GM21737 (cell line): Measurements from ENCODE around the gene FGGY.
A peak's percentile ranks its signal among the peaks of the same experiment; 100 is the strongest.
"Not testable (repeated sequence)": the region's sequence is repeated elsewhere in the genome, so short reads cannot be mapped to it uniquely, and the experiment has no call there.

Experiments used
- ATAC-seq: cut with Tn5 transposase; IDR thresholded peaks from one replicate; pipeline ENCODE4 v1.9.1; 2021; ENCODE audit warnings: mild to moderate bottlenecking, moderate library complexity; ENCODE audit not compliant: unreplicated experiment

FGGY gene, protein sequence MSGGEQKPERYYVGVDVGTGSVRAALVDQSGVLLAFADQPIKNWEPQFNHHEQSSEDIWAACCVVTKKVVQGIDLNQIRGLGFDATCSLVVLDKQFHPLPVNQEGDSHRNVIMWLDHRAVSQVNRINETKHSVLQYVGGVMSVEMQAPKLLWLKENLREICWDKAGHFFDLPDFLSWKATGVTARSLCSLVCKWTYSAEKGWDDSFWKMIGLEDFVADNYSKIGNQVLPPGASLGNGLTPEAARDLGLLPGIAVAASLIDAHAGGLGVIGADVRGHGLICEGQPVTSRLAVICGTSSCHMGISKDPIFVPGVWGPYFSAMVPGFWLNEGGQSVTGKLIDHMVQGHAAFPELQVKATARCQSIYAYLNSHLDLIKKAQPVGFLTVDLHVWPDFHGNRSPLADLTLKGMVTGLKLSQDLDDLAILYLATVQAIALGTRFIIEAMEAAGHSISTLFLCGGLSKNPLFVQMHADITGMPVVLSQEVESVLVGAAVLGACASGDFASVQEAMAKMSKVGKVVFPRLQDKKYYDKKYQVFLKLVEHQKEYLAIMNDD

DNA sequence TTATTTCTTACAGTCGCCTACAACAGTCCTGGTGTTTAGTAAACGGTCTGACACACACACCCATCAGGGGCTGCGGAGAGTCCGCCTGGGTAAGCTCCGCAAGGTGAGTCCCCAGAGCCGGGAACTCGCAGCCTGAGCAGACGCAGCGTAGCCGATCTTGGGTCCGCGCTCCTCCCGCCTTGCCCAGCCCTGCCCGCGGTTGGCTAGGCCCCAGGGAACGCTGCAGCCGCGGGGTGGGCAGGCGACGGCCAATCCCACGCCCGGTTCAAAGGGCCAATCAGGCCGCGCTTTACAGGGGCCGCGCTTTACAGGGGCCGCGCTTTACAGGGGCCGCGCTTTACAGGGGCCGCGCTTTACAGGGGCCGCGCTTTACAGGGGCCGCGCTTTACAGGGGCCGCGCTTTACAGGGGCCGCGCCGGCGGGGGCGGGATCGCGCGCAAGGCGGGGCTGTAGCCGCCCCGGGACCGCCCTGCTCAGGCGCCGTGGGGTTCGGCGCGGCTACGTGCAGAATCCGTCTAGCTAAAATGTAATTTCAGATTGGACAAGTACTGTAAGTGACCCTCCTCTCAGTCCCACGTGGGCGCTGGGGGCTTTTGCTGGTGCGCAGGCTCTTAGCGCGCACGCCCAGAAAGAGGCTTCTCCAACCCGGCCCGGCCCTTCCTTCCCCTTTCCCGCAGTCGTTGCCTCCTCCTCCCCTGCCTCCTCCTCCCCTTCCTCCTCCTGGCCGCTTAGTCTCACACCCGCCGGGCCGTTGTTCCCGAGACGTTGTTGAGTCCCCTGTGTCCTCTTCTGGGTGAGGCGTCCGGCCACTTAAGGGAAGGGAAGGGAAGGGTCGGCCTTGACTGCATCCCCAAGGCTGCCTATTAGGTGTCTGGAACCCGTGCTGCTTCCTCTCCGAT lies at the start of gene FGGY:
FGGY (plus strand) TSS at position 737 of the 899 bp plus-strand sequence. CDS start 24,456 bp downstream, outside the sequence.
- ATAC-seq, result peak; percentile 89

DNA sequence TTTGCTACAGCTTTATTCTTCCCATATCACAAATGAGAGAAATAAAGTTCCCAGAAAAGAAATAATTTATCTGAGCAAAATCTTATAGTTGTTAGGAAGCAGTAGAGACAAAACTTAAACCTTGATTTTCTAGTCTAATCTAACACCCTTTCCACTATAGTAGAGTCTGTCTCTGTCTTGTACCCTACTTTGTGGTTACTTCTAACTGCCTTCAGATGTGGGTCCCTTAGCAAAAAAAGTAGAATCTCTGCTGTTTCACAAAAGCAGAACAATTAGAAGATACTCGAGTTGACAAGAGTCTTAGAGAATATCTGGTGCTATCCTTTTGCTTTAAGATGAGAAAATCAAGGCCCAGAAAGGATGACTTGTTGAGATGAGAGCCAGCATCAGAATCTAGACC lies 48.1 kb upstream of the FGGY start:
- no peak for ATAC-seq

DNA sequence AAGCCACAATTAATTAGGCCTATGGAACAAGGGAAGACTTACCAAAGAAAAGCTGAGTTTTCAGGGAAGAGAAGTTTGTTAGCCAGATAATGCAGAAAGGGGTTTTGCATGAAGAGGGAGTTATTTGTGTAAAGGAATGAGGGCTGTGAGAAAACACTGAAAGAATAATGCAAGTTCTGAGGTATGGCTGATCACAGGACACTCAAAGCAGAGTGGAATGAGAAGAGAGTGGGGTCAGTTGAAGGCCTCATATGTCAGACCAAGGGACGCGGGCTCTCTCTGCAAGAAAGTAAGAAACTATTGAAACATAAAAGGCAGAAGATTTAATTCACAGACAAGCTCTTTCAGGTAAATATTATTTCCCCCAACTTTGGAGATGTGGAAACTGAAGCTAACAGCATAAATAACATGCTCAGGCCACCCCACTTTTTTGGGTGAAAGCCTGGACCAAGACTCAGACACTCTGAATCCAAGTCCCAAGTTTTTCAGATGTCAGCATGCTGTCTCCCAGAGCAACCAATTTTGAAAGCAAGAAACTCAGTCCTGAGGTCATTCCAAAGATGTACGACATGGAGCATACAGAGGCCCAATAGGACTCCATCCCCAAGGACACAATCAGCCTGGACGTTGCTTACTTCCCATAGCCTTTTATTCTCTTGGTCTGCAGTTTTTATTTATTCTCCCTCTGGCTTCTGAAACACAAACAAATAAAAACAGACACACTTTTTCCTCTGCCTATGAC lies 47.3 kb upstream of the FGGY start:
- ATAC-seq, result no peak

DNA sequence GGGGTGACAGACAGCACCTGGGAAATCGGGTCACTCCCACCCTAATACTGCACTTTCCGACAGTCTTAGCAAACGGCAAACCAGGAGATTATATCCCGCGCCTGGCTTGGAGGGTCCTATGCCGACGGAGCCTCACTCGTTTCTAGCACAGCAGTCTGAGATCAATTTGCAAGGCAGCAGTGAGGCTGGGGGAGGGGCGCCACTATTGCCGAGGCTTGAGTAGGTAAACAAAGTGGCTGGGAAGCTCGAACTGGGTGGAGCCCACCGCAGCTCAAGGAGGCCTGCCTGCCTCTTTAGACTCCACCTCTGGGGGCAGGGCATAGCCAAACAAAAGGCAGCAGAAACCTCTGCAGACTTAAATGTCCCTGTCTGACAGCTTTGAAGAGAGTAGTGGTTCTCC lies 45.8 kb upstream of the FGGY start:
- not testable (repeated sequence) for ATAC-seq

DNA sequence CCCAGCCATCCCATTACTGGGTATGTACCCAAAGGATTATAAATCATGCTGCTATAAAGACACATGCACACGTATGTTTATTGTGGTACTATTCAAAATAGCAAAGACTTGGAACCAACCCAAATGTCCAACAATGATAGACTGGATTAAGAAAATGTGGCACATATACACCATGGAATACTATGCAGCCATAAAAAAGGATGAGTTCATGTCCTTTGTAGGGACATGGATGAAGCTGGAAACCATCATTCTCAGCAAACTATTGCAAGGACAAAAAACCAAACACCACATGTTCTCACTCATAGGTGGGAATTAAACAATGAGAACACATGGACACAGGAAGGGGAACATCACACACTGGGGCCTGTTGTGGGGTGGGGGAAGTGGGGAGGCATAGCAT lies 40.5 kb upstream of the FGGY start:
- ATAC-seq, result not testable (repeated sequence)

DNA sequence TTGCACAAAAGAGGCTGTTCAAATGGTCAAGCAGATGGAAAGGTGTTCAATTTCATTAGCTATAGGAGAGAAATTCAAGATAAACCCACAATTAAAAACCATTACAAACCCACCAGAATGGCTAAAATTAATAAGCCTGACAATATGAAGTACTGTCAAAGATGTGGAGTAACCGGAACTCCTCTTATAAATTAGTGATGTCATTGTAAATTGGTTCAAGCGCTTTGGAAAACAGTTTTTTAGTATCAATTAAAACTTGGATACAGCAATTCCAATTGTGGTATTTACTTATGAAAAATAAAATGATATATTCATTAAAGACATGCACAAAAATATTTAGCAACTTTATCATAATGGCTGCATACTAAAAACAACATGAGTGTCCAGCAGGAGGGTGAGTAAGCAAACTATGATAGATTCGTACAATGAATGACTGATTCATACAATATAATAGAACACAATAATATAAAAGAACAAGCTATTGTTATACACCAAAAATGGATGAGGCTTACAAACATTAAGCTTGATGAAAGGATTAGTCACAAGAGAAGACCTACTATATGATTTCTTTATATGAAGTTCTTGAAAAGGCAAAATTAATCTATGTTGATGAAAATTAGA lies 38.4 kb upstream of the FGGY start:
- ATAC-seq, result no peak

DNA sequence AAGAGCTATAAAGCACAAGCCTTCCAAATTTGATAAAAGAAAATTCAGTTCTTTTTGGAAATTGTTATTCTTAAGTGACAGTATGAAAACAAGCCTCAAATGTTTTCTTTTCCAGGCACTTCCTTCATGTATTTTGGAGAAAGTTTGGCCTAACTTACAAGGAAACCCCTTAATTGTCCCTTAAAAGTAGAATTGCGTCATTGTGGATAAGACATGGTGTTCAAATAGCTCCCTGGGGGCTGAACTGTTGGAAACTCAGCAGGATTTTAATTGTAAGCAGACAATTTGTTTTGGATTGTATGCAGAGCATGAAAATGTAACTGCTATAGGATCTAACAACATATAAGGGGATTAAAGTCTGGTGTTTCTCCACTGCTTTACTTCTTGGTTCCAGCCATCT lies 35.4 kb upstream of the FGGY start:
- no peak for ATAC-seq

DNA sequence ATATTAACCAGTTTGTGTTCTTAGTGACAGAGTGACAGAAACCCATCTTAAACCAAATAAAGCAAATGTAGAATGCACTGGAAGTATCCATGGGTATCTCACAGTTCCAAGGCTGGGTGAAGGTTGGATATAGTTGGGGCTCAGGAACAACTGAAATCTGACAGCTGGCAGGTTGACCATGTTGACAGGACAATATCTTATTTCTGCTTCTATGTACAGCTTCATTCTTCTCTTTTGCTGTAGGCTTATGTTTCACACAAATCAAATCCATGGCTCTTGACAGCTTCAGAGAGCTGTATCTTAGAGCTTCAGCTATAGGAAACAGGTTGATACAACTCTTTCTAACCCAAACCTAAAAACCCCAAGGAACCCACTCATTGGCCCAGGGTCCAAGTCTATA lies 34.3 kb upstream of the FGGY start:
- no peak for ATAC-seq

DNA sequence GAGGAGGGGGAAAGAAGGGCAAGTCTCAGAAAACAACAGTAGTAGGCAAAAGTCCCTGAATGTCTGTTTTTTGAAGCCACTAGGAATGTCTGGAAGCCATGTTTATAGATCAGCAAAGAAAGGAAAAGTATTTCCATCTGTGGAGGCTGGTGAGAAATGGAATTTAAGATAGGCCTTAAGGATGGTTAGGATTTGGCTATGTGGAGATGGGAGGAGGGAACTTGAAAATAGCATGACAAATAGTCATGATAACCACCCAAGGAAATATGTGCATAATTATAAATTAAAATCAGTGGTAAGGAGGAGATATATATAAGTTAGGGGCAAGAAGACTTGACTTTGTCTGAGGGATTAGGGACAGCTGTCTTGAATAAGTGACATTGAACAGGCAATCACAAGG lies 33.8 kb upstream of the FGGY start:
- ATAC-seq, result no peak

DNA sequence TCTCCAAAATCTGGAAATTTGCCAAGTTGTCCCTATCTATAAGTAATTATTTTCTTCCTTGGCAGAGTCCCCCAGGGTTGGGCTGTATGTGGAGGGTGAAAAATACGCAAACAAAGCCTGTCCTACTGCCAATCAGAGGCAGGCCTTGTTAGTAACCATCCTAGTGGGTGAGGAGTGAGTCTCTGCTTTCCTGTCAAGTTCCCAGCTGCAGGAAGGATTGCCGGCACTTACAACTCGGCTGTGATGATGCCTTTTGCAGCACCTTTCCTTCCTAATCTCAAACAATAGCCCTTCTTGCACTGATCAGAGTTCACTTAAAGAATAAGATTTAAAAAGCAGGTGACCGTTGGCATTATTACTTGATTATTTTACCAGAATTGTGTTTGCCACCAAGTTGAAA lies 31.3 kb upstream of the FGGY start:
- ATAC-seq, result no peak

DNA sequence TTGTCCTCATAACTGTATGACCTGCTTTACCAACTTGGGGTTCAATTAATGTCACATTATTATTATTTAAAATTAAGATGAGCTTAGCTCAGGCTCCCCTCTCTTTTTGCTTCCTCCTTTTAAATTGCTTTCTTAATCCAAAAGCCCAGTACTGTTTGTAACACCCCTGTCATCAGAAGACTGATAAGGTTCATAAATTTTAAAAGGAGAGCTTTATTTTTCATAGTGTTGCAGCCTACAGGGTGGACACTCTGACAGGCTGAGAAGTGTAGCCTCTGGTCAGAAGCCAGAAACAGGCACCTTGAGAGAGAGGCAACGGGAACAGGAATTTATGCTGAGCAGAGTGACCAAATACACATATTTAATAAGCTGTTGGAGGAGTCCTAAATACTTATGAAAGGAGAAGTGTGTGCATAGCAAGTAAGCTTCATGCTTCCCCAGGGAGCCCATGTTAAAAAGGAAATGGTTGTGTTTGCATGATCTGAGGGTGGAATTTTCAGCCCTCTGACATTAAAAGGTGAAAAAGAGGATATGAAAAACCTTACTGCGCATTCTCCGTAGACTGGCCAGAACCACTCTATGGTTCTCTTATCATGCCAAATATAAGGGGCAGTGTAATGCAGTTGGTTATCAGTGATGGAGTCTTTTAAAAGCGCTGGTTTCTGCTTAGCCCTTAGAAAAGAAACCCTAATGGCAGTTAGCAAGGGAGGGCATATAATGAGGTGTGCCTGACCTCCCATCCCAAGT lies 30.5 kb upstream of the FGGY start:
- ATAC-seq, result peak; percentile 83

DNA sequence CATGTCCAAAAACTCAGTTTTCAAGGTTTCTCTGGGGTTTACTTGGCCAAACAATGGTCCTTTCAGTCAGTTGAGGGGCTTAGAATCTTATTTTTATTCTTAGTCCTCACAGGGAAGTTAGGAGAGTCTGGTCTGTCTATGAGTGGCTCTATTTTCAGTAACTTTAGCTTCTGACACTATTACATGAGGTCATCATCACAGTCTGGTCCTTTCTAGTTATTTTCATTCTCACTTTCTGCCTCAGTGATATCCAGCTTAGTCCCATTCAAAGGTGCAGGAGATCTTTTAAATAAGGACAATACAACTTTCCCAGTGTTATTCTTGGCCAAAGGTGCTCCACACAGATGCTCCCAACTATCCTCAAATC lies 30.0 kb upstream of the FGGY start:
- ATAC-seq, result peak; percentile 30

DNA sequence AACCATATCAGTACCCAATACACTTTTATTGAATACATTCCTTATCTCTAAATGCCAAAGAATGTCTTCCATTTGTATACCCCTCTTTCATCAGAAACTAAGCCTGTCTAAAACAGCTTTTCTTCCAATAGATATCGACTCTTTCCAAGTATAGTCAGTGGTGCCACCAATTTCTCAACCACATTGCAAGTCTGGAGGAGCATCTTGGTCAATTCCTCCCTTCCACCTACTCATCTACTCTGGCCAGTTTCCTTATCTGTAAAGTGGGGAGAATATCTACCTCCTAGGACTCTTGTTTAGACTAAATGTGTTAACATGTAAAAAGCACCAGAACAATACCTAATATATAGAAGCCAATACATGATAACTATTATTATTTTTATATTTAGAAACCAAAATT lies 28.5 kb upstream of the FGGY start:
- no peak for ATAC-seq

DNA sequence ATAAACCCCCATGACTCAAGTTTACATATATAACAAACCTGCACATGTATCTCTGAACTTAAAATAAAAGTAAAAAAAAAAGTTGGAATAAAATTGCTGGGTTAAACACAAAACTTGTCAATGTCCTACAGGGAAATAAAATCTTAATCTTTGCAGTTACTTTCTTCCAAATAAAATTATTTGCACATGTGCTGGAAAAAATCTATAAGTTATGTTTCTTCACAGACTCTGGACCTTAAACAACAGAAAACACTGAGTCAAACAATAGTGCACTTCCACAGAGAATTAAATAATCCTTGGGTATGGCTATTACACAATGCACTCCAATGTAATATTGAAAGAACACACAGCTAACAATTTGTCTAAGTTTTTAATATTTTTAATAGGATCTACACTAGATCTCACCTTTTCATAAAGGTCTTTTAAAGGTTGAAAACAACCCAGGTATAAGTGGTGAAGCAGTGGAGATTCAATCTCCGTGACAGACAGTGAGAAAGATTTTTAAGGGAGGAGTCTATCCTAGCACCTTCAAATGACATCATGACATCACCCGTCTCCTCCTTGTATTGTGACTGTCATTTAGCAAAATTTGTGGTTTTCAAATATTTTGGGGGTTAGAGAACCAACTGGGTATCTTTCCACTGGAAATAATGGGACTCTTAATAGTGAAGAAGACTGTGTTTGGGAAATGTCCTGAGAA lies 25.2 kb upstream of the FGGY start:
- peak; percentile 3 for ATAC-seq

DNA sequence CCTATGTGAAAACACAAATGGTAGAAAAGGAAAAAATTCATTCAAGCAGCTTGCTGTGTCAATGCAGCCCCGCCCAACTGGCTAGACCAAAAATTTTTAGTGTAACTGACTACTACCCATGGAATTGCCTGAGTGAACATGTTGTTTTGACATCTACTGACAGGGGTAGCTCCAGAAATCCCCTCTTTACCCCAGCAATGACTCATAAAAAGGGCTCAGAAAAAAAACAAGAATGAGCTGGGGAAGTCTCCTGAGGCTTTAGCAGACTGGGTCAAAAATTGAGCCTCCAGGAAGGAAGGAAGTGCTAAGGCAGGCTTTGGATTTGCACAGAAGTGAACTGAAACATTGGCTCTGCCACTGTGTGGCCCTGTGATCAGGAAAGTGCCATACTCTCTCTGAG lies 24.4 kb upstream of the FGGY start:
- ATAC-seq, result peak; percentile 67

DNA sequence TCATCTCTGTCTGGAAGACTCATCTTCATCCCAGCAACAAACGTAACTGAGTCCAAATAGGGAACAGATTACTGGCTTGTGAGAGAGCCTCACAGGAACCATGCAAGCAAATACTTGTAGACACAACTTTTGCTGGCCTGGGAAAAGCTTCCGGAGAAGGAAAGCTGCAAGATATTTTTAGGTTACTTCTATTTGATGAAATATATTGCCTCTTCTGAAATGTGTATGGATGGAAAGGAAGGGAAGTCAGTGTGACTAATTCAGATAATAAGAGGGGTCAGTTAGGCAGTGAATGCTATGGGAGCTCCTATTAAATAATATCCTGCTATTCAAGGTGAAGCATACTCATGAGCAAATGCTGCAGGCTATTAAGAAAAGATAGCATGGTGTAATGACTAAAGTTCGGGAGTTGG lies 20.4 kb upstream of the FGGY start:
- no peak for ATAC-seq

DNA sequence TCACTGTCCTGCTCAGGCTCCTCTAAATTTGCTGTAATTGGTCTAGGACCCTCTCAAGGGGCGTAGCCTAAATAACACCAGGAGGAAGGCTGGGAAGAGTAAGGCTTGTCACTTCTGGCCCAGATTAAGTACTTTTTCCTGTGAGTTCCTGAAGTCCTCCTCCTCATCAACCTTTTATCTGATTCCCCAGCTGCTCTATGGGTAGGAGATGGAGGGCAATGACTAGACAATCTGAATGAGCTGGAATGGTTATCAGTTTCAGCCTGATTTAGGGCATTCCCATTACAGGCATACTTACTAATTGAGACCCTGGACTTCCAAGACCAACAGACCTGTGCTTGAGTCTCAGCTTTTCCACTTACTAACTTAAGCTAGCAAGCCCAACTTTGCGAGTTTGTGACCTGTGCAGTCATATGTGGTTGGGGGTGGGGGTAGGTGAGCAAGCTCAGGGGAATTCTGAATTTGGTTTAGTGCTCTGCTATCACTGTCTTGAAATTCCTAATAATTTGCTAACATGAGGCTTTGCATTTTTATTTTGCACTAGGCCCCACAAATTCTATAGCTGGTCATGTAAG lies 18.0 kb upstream of the FGGY start:
- no peak for ATAC-seq

DNA sequence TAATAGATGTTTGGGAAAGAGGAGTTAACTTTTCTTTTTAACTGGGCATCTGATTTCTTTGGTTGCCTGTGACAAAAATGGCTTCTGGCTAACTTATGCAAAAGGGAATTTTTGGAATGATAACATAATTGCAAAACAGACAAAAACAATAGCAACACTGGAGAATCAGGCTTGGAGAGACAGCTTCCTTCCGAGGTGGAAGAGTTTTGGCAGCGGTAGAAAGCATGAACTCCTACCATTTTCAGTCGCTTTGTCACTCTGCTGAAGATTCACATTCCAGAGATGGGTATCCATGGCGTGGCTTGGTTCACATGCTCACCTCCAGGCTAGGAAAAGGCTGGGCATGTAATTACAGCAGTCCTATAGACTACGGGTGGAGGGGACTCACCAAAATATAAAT lies 17.2 kb upstream of the FGGY start:
- ATAC-seq, result no peak

DNA sequence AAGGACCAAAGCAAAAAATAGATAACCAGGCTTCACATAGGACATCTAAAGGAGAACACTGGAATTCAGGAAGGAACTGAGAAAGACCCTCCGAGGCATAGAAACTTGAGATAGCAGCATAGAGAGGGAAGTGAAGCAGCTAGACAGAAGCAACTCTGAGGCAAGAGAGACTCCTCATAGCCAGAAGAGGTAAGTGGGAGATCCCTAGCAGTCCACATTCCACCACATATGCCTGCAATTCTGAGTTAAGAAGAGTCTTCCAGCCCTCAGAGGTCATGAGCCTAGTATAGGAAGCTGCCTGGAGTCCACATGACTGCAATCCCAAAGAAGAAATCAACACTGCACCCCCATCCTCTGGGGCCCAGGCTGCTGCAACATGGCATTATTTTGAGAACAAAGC lies 13.9 kb upstream of the FGGY start:
- no peak for ATAC-seq
